ENCODE results near the gene ANKIB1.

The ANKIB1 gene, protein sequence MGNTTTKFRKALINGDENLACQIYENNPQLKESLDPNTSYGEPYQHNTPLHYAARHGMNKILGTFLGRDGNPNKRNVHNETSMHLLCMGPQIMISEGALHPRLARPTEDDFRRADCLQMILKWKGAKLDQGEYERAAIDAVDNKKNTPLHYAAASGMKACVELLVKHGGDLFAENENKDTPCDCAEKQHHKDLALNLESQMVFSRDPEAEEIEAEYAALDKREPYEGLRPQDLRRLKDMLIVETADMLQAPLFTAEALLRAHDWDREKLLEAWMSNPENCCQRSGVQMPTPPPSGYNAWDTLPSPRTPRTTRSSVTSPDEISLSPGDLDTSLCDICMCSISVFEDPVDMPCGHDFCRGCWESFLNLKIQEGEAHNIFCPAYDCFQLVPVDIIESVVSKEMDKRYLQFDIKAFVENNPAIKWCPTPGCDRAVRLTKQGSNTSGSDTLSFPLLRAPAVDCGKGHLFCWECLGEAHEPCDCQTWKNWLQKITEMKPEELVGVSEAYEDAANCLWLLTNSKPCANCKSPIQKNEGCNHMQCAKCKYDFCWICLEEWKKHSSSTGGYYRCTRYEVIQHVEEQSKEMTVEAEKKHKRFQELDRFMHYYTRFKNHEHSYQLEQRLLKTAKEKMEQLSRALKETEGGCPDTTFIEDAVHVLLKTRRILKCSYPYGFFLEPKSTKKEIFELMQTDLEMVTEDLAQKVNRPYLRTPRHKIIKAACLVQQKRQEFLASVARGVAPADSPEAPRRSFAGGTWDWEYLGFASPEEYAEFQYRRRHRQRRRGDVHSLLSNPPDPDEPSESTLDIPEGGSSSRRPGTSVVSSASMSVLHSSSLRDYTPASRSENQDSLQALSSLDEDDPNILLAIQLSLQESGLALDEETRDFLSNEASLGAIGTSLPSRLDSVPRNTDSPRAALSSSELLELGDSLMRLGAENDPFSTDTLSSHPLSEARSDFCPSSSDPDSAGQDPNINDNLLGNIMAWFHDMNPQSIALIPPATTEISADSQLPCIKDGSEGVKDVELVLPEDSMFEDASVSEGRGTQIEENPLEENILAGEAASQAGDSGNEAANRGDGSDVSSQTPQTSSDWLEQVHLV

DNA sequence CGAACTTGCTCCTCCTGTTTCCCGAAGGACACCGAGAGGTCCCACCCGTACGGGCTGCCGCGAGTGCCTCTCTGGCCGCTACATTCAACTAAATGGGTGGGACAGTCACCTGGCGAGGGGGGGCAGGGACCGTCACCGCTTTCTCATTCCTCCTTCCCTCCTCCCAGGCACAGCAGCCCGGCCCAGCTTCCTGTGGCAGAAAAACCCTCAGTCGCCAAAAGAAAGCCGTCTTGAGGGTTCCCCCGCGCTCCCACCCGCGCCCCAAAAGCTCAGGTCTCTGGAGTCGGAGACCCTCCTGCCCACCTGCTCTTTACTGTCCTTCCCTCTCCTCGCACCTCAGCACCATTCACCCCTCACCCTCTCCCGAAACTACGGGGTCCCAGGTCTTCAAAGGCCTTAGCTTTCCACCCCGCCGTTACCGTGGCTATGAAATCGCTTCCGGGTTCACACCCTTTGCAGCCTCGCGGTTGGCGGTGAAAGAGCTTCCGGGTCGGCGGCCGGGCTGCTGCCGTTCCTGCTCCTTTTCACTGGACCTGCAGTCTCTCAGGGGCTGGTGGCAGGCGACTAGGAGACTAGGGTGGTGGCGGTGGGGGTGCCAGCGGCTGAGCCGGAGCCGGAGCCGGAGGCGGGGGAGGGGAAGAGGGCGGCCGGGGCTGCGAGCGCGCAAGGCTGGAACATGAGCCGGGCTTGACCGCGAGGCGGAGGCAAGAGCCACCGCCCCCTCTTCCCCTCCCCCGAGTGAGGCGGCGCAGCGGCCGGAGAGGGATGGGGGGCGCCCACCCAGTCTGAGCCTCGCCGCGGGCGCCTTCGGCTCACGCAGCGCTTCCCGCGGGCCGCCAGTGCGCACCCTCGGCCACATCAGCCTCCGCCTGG is at the start of gene ANKIB1, which contains the start of gene KRIT1:
TSS of gene ANKIB1 (plus strand) at position 488 of the 873 bp plus-strand sequence. CDS start 49,005 bp downstream, outside the sequence.
TSS of gene KRIT1 (minus strand) at position 428 of the 873 bp plus-strand sequence. CDS start 3,779 bp downstream, outside the sequence.
- DNase-seq (ENCODE audit: extremely low read depth, low read depth): peak; percentile 19
- TF ChIP-seq, protein P1, sequence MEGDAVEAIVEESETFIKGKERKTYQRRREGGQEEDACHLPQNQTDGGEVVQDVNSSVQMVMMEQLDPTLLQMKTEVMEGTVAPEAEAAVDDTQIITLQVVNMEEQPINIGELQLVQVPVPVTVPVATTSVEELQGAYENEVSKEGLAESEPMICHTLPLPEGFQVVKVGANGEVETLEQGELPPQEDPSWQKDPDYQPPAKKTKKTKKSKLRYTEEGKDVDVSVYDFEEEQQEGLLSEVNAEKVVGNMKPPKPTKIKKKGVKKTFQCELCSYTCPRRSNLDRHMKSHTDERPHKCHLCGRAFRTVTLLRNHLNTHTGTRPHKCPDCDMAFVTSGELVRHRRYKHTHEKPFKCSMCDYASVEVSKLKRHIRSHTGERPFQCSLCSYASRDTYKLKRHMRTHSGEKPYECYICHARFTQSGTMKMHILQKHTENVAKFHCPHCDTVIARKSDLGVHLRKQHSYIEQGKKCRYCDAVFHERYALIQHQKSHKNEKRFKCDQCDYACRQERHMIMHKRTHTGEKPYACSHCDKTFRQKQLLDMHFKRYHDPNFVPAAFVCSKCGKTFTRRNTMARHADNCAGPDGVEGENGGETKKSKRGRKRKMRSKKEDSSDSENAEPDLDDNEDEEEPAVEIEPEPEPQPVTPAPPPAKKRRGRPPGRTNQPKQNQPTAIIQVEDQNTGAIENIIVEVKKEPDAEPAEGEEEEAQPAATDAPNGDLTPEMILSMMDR (IDR thresholded peaks at IDR 0.05; ENCODE audit: low read depth, low read length): no peak; the same call in 1 of the 2 replicates

DNA sequence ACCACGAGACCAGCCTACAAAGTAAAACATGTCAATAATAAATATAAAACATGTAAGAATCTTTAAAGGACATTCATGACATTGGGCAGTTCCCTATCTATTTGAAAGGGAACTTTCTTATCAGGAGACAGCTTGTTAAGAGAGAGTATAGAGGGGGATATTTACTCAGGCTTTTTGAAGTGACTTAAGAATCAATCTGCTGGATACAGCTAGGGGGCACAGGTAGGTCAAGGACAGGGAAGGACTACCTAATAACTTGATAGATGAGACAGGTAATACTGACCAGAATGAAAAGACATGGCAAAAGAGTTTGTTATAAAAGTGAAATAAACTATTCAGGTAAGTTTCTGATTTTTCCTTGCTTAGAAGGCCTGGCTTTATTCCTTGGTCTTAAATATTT is 45.0 kb upstream of the ANKIB1 start:
- TF ChIP-seq, protein P1 (IDR thresholded peaks at IDR 0.05; ENCODE audit: low read depth, low read length): no peak

DNA sequence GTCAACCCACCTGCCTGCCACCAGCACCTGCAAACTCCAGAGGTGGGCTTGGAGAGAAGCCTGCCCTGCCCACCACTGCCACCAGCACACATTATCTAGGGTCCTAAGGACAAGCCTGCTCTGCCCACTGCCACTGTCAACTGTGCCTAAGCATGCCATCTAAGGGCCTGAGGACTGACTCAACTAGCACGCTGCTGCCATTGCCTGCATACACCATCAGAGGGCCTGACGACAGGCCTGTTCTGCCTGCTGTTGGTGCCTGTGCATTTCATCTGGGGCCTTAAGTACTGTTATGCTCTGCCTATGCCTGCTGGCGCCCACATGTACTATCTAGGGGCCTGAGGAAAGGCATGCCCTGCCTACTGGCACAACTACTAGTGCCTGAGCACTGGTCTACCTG is 39.8 kb upstream of the ANKIB1 start:
- DNase-seq (ENCODE audit: extremely low read depth, low read depth): no peak
- TF ChIP-seq, protein P1 (IDR thresholded peaks at IDR 0.05; ENCODE audit: low read depth, low read length): no peak

More for the DNA sequence above, 45.0 kb upstream of the ANKIB1 start:
- DNase-seq (ENCODE audit: extremely low read depth, low read depth): no peak

DNA sequence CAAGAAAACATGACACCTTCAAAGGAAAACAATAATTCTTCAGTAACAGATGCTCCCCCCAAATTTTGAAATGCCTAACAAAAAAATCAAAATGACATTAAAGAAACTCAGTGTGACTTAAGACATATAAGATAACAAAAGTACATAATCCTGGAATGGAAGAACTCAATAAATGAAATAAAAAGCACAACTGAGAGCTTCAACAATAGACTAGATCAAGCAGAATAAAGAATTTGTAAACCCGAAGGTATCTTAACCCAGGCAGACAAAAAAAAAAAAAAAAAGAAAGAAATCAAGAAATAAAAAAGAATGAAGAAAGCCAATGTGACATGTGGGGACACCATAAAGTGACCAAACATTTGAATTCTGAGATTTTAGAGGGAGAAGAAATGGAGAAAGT is 39.1 kb upstream of the ANKIB1 start:
- TF ChIP-seq, protein P1 (IDR thresholded peaks at IDR 0.05; ENCODE audit: low read depth, low read length): no peak
- no peak for DNase-seq (ENCODE audit: extremely low read depth, low read depth)

DNA sequence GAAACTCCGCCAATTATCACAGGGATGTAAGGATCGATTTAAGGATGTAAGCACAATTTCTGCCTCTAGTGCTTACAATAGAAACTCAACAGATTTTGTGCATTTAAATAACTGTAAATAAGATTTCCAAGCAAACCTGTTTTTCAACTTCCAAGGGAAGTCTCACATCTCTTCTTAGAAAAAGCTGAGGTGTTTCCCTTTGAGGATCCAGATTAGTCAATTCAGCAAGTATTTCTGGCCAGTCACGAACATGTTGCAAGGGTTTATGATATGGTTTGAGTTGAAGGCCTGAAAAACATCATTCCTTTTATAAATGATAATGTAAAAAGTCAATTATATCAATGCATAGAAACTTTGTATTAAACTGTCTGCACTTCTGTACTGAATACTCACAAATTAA is 24.0 kb upstream of the ANKIB1 start:
- no peak for DNase-seq (ENCODE audit: extremely low read depth, low read depth)
- TF ChIP-seq, protein P1 (IDR thresholded peaks at IDR 0.05; ENCODE audit: low read depth, low read length): no peak

DNA sequence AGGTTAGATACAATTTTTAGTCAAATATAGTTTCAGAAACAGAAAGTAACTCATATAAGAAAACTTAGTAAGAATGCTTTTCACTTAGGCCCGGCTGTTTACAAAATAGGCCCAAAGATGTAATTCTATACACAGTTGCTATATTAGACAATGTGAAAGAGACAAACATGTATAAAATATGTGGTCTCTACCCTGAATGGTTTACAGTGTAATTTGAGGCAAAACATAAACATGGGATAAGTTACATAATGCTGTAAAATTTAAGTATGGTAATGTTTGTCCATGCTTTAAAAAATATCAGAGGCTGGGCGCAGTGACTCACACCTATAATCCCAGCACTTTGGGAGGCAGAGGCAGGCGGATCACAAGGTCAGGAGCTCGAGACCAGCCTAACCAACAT is 18.8 kb upstream of the ANKIB1 start:
- TF ChIP-seq, protein P1 (IDR thresholded peaks at IDR 0.05; ENCODE audit: low read depth, low read length): no peak
- no peak for DNase-seq (ENCODE audit: extremely low read depth, low read depth)

Data from AG09319 (cell line).